SHP77 treated with DMSO at 0.1 percent for 48 hours (cell line): Measurements from ENCODE around the gene DISP1.

Experiments
- DNase-seq: peaks from one replicate; lab custom pipeline; 2025; lab: John Stamatoyannopoulos, UW

The DISP1 gene

GRCh38 chr1:222814536-222815439 is at the start of gene DISP1:
DISP1 (plus strand) TSS chr1:222815039; CDS start chr1:222942824, 127,785 bp downstream.
- peak; percentile 47 for DNase-seq

GRCh38 chr1:222767152-222767571 is 47.7 kb upstream of the DISP1 start:
- no peak for DNase-seq

- DNase-seq, result no peak
These were observed 46.2 kb upstream of the DISP1 start for GRCh38 chr1:222768592-222768991.

- no peak for DNase-seq
These were observed 45.7 kb upstream of the DISP1 start for GRCh38 chr1:222769181-222769580.

- no peak for DNase-seq
These were observed 44.7 kb upstream of the DISP1 start for GRCh38 chr1:222769971-222770620.

- no peak for DNase-seq
These were observed 41.9 kb upstream of the DISP1 start for GRCh38 chr1:222772996-222773379.

GRCh38 chr1:222777463-222777862 is 37.4 kb upstream of the DISP1 start:
- DNase-seq, result no peak

- no peak for DNase-seq
These were observed 36.9 kb upstream of the DISP1 start for GRCh38 chr1:222777977-222778376.

- DNase-seq, result no peak
These were observed 33.6 kb upstream of the DISP1 start for GRCh38 chr1:222781251-222781650.

- no peak for DNase-seq
These were observed 31.8 kb upstream of the DISP1 start for GRCh38 chr1:222783051-222783450.

GRCh38 chr1:222784371-222784770 is 30.5 kb upstream of the DISP1 start:
- DNase-seq, result no peak

GRCh38 chr1:222784916-222785315 is 29.9 kb upstream of the DISP1 start:
- DNase-seq, result no peak

GRCh38 chr1:222785529-222785928 is 29.3 kb upstream of the DISP1 start:
- no peak for DNase-seq

- no peak for DNase-seq
These were observed 28.7 kb upstream of the DISP1 start for GRCh38 chr1:222786121-222786520.

- no peak for DNase-seq
These were observed 27.1 kb upstream of the DISP1 start for GRCh38 chr1:222787729-222788128.

- no peak for DNase-seq
These were observed 26.3 kb upstream of the DISP1 start for GRCh38 chr1:222788402-222789156.

GRCh38 chr1:222790115-222790514 is 24.7 kb upstream of the DISP1 start:
- no peak for DNase-seq

GRCh38 chr1:222790520-222790919 is 24.3 kb upstream of the DISP1 start:
- no peak for DNase-seq

- DNase-seq, result no peak
These were observed 23.7 kb upstream of the DISP1 start for GRCh38 chr1:222791006-222791710.

GRCh38 chr1:222792744-222793143 is 22.1 kb upstream of the DISP1 start:
- DNase-seq, result no peak

- peak; percentile 17 for DNase-seq
These were observed 20.0 kb upstream of the DISP1 start for GRCh38 chr1:222794656-222795474.
